GM19324 (cell line): ENCODE measurements around the gene VSTM2L.

Experiments
- ATAC-seq: cut with Tn5 transposase; IDR thresholded peaks from one replicate; pipeline ENCODE4 v1.9.1; 2021; ENCODE audit warnings: mild to moderate bottlenecking, moderate library complexity; ENCODE audit not compliant: unreplicated experiment, low FRiP score

Gene VSTM2L

GRCh38 chr20:37878835-37879599 lies 23.9 kb upstream of the VSTM2L start:
- no peak for ATAC-seq

GRCh38 chr20:37879843-37880242 lies 23.1 kb upstream of the VSTM2L start:
- no peak for ATAC-seq

- no peak for ATAC-seq
These were observed 22.0 kb upstream of the VSTM2L start for GRCh38 chr20:37880726-37881591.

- ATAC-seq = no peak
These were observed 21.2 kb upstream of the VSTM2L start for GRCh38 chr20:37881601-37882343.

GRCh38 chr20:37882961-37883712 lies 19.8 kb upstream of the VSTM2L start:
- no peak for ATAC-seq

GRCh38 chr20:37885042-37885441 lies 17.9 kb upstream of the VSTM2L start:
- ATAC-seq = no peak

GRCh38 chr20:37885593-37886503 lies 17.1 kb upstream of the VSTM2L start:
- ATAC-seq = no peak

GRCh38 chr20:37886851-37887297 lies 16.1 kb upstream of the VSTM2L start:
- ATAC-seq = no peak

- no peak for ATAC-seq
These were observed 14.3 kb upstream of the VSTM2L start for GRCh38 chr20:37888641-37889040.

GRCh38 chr20:37890108-37890507 lies 12.8 kb upstream of the VSTM2L start:
- no peak for ATAC-seq

- no peak for ATAC-seq
These were observed 12.3 kb upstream of the VSTM2L start for GRCh38 chr20:37890643-37891042.

GRCh38 chr20:37892001-37892400 lies 10.9 kb upstream of the VSTM2L start:
- no peak for ATAC-seq

GRCh38 chr20:37893566-37894241 lies 9.2 kb upstream of the VSTM2L start:
- no peak for ATAC-seq

GRCh38 chr20:37894454-37894853 lies 8.5 kb upstream of the VSTM2L start:
- ATAC-seq = no peak

- ATAC-seq = no peak
These were observed 7.8 kb upstream of the VSTM2L start for GRCh38 chr20:37895166-37895565.

GRCh38 chr20:37896932-37897548 lies 5.9 kb upstream of the VSTM2L start:
- no peak for ATAC-seq

- no peak for ATAC-seq
These were observed 4.5 kb upstream of the VSTM2L start for GRCh38 chr20:37898233-37899104.
